Lung (tissue), 12 donors: ENCODE data around the gene KLRB1. TPM values are rescaled to one million over a fixed set of nuclear protein-coding genes. Genes with fewer than 3 reads are reported as not detected.
"Not testable (repeated sequence)": the region's sequence is repeated elsewhere in the genome, so short reads cannot be mapped to it uniquely, and the experiment has no call there.

ENCODE experiments used
- ATAC-seq: fragments of 200-7000 bp; cut with Tn5 transposase; one replicate; pipeline ENCODE4 v1.9.1; 2020; ENCODE audit warnings: moderate number of reproducible peaks; ENCODE audit not compliant: insufficient read depth, low FRiP score
- DNase-seq, 3 donors: peaks; one replicate each; pipeline ENCODE4 v3.0.0-alpha.2; 2013 to 2017
- H3K27ac ChIP-seq, 2 donors: one replicate each; pipeline ENCODE4 v1.5.1; 2013; ENCODE audit warnings: mild to moderate bottlenecking in 2 of 2, moderate library complexity in 2 of 2, control low read depth in 1 of 2, inconsistent platforms in 1 of 2, low read depth in 1 of 2, low read length in 1 of 2
- H3K27me3 ChIP-seq, 3 donors: one replicate each; pipeline ENCODE4 v1.5.1; 2013; ENCODE audit warnings: low read length in 2 of 3; ENCODE audit not compliant: control insufficient read depth in 3 of 3, insufficient read depth in 3 of 3
- H3K36me3 ChIP-seq, 4 donors: one replicate each; pipeline ENCODE4 v1.5.1; 2013; ENCODE audit warnings: low read length in 4 of 4, mild to moderate bottlenecking in 1 of 4, moderate library complexity in 1 of 4; ENCODE audit not compliant: control insufficient read depth in 4 of 4, insufficient read depth in 4 of 4
- H3K4me1 ChIP-seq, 5 donors: one replicate each; pipeline ENCODE4 v1.5.1; 2013; ENCODE audit warnings: low read length in 5 of 5, mild to moderate bottlenecking in 2 of 5, moderate library complexity in 1 of 5; ENCODE audit not compliant: control insufficient read depth in 5 of 5, insufficient read depth in 5 of 5
- H3K4me3 ChIP-seq: one replicate; pipeline ENCODE4 v1.5.1; 2013; ENCODE audit warnings: mild to moderate bottlenecking, control low read depth, moderate library complexity
- H3K9ac ChIP-seq, 2 donors: one replicate each; pipeline ENCODE4 v1.5.1; 2013; ENCODE audit warnings: low read length in 2 of 2, control low read depth in 1 of 2; ENCODE audit not compliant: insufficient read depth in 1 of 2
- H3K9me3 ChIP-seq, 4 donors: one replicate each; pipeline ENCODE4 v1.5.1; 2013; ENCODE audit warnings: low read length in 3 of 4, mild to moderate bottlenecking in 1 of 4, moderate library complexity in 1 of 4; ENCODE audit not compliant: control insufficient read depth in 4 of 4, insufficient read depth in 3 of 4
- CTCF ChIP-seq: IDR thresholded peaks from 2 replicates; pipeline ENCODE4 v1.5.1; 2012; ENCODE audit warnings: mild to moderate bottlenecking; ENCODE audit errors: control extremely low read depth, extremely low read depth
- WGBS, 2 donors: extraction: QIAGEN DNeasy Blood & Tissue Kit; methylation state at CpG; one replicate each; pipeline ENCODE4 v1.1.7; 2013; 5-methylcytosine and 5-hydroxymethylcytosine counted together
- polyA plus RNA-seq, 2 donors: library from polyadenylated mRNA; stranded (reverse); fragments of 200-250 nt; gene quantifications; one replicate each; pipeline ENCODE4 v1.2.1, GENCODE V29; 2013
- total RNA-seq, 2 donors: library from RNA; depleted of rRNA in 1 of 2; stranded (reverse); fragments of >200 nt in 1 of 2; gene quantifications; one replicate each; pipeline ENCODE4 v1.2.1, GENCODE V29; 2014 to 2021
- donor health status: control.
- donor health status: control.
- donor health status: Bipolar disorder and iron deficiency.
- donor health status: healthy.
- donor health status: DM: yes; HTN: yes; CAD: no.

KLRB1 gene
- total and polyA plus RNA-seq, 4 donors: 1.4 to 3.5 (median 2.3) TPM

GRCh38 chr12:9617124-9617523 lies 9.4 kb upstream of the KLRB1 start:
- TF ChIP-seq CTCF: no peak
- Histone ChIP-seq H3K4me3 (no peak overlapping the region), H3K4me1 (peaks cover 0 to 3% (median 0%) of the 10 kb centered on the region in 5 donors), H3K27ac (no peak overlapping the region), H3K9ac (no peak overlapping the region), H3K27me3 (no peaks in the 10 kb centered on the region), H3K36me3 (no peaks in the 10 kb centered on the region), H3K9me3 (no peaks in the 10 kb centered on the region)
- no peak for DNase-seq
- no peak for ATAC-seq
- 69 to 78% methylated on average over 6 of the region's 6 CpGs for WGBS, 2 donors

- H3K4me1 ChIP-seq: peaks cover 0 to 3% (median 0%) of the 10 kb centered on the region in 5 donors
- peaks cover 0 to 1% (median 0%) of the 10 kb centered on the region in 4 donors for H3K9me3 ChIP-seq
- no peak overlapping the region for H3K4me3 ChIP-seq
- ATAC-seq: no peak
- no peak for DNase-seq
- no peaks in the 10 kb centered on the region for H3K27me3 ChIP-seq
- 28 to 40% methylated on average over 5 of the region's 5 CpGs for WGBS, 2 donors
- H3K27ac ChIP-seq: no peak overlapping the region
- H3K9ac ChIP-seq: no peak overlapping the region
- H3K36me3 ChIP-seq: no peaks in the 10 kb centered on the region
- no peak for TF ChIP-seq CTCF
Measured at GRCh38 chr12:9615420-9616136, 7.9 kb upstream of the KLRB1 start.

GRCh38 chr12:9610606-9611005 lies 2.9 kb upstream of the KLRB1 start:
- WGBS, 2 donors: 96% methylated on average over 5 of the region's 5 CpGs

GRCh38 chr12:9606736-9607372 lies 862 bp downstream of the KLRB1 start:
- ATAC-seq (no peak), DNase-seq (no peak)
- H3K9ac ChIP-seq: no peak overlapping the region
- no peaks in the 10 kb centered on the region for H3K27me3 ChIP-seq
- 92 to 97% methylated on average over 4 of the region's 4 CpGs for WGBS, 2 donors
- H3K4me1 ChIP-seq: no peaks in the 10 kb centered on the region
- H3K4me3 ChIP-seq: no peak overlapping the region
- peaks cover 0 to 4% (median 0%) of the 10 kb centered on the region in 4 donors for H3K9me3 ChIP-seq
- no peak for TF ChIP-seq CTCF
- H3K36me3 ChIP-seq: no peaks in the 10 kb centered on the region
- H3K27ac ChIP-seq: no peak overlapping the region

More at GRCh38 chr12:9610606-9611005, 2.9 kb upstream of the KLRB1 start:
- H3K9ac ChIP-seq, H3K27ac ChIP-seq, DNase-seq, H3K36me3 ChIP-seq, ATAC-seq, H3K4me1 ChIP-seq, H3K9me3 ChIP-seq, H3K4me3 ChIP-seq, H3K27me3 ChIP-seq: not testable (repeated sequence)
